Transverse colon (tissue), 4 donors: Measurements from ENCODE around the gene ZNF777. TPM values are rescaled to one million over a fixed set of nuclear protein-coding genes. Genes with fewer than 3 reads are reported as not detected.
"Not testable (repeated sequence)": the region's sequence is repeated elsewhere in the genome, so short reads cannot be mapped to it uniquely, and the experiment has no call there.

Experiments used
- DNase-seq: peaks from one replicate; pipeline ENCODE4 v3.0.0-alpha.2; 2019
- H3K27ac ChIP-seq, 4 donors: fragments of 200-600 bp; sonication (generic); 2 replicates each; pipeline ENCODE4 v1.5.1; 2016 to 2018; ENCODE audit warnings: inconsistent platforms in 4 of 4
- H3K27me3 ChIP-seq: fragments of 200-600 bp; sonication (generic); 2 replicates; pipeline ENCODE4 v1.5.1; 2017; ENCODE audit warnings: inconsistent platforms
- H3K36me3 ChIP-seq, 4 donors: fragments of 200-600 bp; sonication (generic); 2 replicates each; pipeline ENCODE4 v1.5.1; 2017 to 2019; ENCODE audit warnings: inconsistent platforms in 4 of 4
- H3K4me1 ChIP-seq, 4 donors: fragments of 200-600 bp; sonication (generic); 2 replicates each; pipeline ENCODE4 v1.5.1; 2017 to 2020; ENCODE audit warnings: inconsistent platforms in 4 of 4
- H3K4me3 ChIP-seq, 4 donors: fragments of 200-600 bp; sonication (generic); 1 replicate in 1 of 4; 2 replicates in 3 of 4; pipeline versions ENCODE4 v1.5.1 to v1.6.1; 2017 to 2019; ENCODE audit warnings: inconsistent platforms in 4 of 4
- H3K9me3 ChIP-seq, 2 donors: fragments of 200-600 bp; sonication (generic); 2 replicates each; pipeline ENCODE4 v1.5.1; 2017 to 2019; ENCODE audit warnings: inconsistent platforms in 2 of 2
- EP300 ChIP-seq: sonication (generic); formaldehyde crosslinking; IDR thresholded peaks from one replicate; pipeline ENCODE4 v1.6.1; 2017; ENCODE audit warnings: antibody characterized with exemption, low read depth
- POLR2A ChIP-seq: fragments of 450-650 bp; IDR thresholded peaks from one replicate; pipeline ENCODE4 v1.6.1; 2016; ENCODE audit warnings: antibody characterized with exemption, mild to moderate bottlenecking, moderate library complexity
- POLR2AphosphoS5 ChIP-seq, 3 donors: sonication (generic); formaldehyde crosslinking; IDR thresholded peaks; one replicate each; pipeline ENCODE4 v1.6.1; 2016; ENCODE audit warnings: antibody characterized with exemption in 3 of 3
- WGBS, 2 donors: methylation state at CpG; one replicate each; pipeline ENCODE4 v1.1.5; 2018; ENCODE audit warnings: low coverage in 1 of 2; 5-methylcytosine and 5-hydroxymethylcytosine counted together
- in situ Hi-C, 4 donors: fragments of 200-750 bp; cut with MboI; loops; one replicate each; pipeline versions ENCODE4 v1.15.0 to v1.15.1; 2017; ENCODE audit warnings: low sequenced_read_pairs in 3 of 4, low pct_ligation_motif_present in 1 of 4, low pct_unique_long_range_greater_than_20kb in 1 of 4
- intact Hi-C: fragments of 100-400 bp; cut with DNase I; formaldehyde crosslinking; loops from one replicate; pipeline ENCODE4 v1.15.1; 2023; ENCODE audit warnings: low total_unique reads
- total RNA-seq, 4 donors: library from RNA; depleted of rRNA; stranded (reverse); fragments of >200 nt; gene quantifications; one replicate each; pipeline ENCODE4 v1.1.0, GENCODE V29; 2016
- TF ChIP-seq, protein P1 (sequence below), 5 experiments: fragments of 200-600 bp in 3 of 5; fragments of 450-650 bp in 2 of 5; sonication (generic) in 3 of 5; IDR thresholded peaks; 1 replicate in 2 of 5; 2 replicates in 3 of 5; pipeline ENCODE4 v1.5.1; 2016 to 2017; ENCODE audit warnings: antibody characterized with exemption in 5 of 5, inconsistent platforms in 3 of 5, mild to moderate bottlenecking in 2 of 5, moderate library complexity in 1 of 5

ZNF777 gene
- total RNA-seq, 4 donors from 2014 or later, result 7.8 to 58.9 (median 14.2) TPM

DNA sequence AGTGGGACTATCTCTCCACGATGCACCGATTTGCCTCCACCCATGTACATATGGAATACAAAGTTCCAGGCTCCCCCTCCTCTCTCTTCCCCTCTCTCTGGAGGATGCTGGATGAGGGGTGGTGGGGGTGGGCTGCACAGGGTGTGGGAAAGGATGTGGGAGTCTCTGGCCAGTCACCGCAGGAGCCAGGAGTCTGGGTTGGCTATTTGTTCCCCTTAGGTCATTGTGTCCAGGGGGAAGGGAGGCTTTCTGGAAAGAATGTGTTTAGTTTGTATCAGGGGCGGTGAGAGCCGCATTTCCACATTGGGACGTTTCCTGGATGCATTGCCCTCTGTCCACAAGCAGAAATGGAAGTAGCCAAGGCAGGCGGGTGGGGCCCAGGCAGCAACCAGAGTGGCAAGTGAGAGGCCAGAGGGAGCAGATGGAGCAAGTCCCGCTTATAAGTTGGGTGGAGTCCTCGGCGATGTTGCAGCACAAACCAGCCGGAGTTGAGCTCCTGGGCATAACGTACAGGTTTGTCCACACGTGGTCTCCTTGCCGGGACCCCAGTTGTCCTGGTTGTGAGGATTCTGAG is 63.3 kb downstream of the ZNF777 start:
- 46 to 60% methylated on average over 3 to 14 of the region's 14 CpGs for WGBS, 2 donors
- in situ Hi-C loops, result no loop called here
- no peak overlapping the region for H3K4me3 ChIP-seq
- no peaks in the 10 kb centered on the region for H3K9me3 ChIP-seq
- H3K4me1 ChIP-seq, result no peaks in the 10 kb centered on the region
- peaks cover 6% of the 10 kb centered on the region for H3K27me3 ChIP-seq
- H3K36me3 ChIP-seq, result no peaks in the 10 kb centered on the region
- intact Hi-C loops, result no loop called here
- no peak for TF ChIP-seq POLR2A
- TF ChIP-seq EP300, result no peak
- TF ChIP-seq, protein P1, sequence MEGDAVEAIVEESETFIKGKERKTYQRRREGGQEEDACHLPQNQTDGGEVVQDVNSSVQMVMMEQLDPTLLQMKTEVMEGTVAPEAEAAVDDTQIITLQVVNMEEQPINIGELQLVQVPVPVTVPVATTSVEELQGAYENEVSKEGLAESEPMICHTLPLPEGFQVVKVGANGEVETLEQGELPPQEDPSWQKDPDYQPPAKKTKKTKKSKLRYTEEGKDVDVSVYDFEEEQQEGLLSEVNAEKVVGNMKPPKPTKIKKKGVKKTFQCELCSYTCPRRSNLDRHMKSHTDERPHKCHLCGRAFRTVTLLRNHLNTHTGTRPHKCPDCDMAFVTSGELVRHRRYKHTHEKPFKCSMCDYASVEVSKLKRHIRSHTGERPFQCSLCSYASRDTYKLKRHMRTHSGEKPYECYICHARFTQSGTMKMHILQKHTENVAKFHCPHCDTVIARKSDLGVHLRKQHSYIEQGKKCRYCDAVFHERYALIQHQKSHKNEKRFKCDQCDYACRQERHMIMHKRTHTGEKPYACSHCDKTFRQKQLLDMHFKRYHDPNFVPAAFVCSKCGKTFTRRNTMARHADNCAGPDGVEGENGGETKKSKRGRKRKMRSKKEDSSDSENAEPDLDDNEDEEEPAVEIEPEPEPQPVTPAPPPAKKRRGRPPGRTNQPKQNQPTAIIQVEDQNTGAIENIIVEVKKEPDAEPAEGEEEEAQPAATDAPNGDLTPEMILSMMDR (IDR thresholded peaks at IDR 0.05), result no peak
- TF ChIP-seq POLR2AphosphoS5 (IDR thresholded peaks at IDR 0.05), result no peak
- no peak for DNase-seq
- no peak overlapping the region for H3K27ac ChIP-seq

GRCh38 chr7:149388550-149389335 is 72.1 kb downstream of the ZNF777 start:
- H3K36me3 ChIP-seq, H3K9me3 ChIP-seq, H3K4me1 ChIP-seq, H3K27ac ChIP-seq, H3K27me3 ChIP-seq, in situ Hi-C loops, intact Hi-C loops, H3K4me3 ChIP-seq, DNase-seq: not testable (repeated sequence)
- 58 to 69% methylated on average over 5 to 6 of the region's 6 CpGs for WGBS, 2 donors

GRCh38 chr7:149386514-149386913 is 74.3 kb downstream of the ZNF777 start:
- H3K9me3 ChIP-seq, H3K27me3 ChIP-seq, intact Hi-C loops, in situ Hi-C loops, H3K36me3 ChIP-seq, H3K27ac ChIP-seq, DNase-seq, H3K4me3 ChIP-seq, H3K4me1 ChIP-seq: not testable (repeated sequence)
- 63 to 66% methylated on average over 4 of the region's 4 CpGs for WGBS, 2 donors

DNA sequence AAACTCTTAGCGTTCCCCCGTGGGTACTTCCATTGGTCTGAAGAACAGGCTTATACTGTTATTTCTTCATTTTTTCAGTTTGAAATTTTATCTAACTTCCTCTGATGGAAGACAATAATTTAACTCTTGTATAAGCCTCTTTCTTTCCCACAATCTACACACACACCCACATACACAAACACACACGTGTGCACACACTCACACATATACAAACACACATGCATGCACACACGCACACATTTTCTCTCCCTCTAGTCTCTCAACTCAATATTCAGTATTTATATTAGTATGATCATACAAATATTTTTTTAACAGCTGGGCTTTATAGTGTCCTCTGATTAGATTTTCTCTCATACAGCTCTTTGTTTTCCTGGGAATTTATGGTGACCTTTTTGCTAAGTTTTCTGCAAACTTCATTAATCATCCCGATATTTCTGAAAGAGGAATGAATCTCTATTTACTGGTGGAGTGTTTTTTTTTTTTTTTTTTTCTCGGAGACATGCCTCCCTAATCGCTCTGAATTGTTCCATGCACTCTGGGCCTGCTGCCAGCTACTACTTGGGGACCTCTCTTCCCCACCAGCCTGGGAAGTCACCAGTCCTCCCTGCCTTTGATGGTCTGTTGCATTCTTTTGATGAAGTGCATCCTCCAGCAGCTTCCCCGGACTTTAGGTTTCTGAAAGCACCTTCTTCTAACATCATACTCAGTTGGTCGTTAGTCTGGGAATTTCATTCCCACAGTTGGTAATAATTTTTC is 75.5 kb downstream of the ZNF777 start:
- TF ChIP-seq EP300 (no peak), POLR2AphosphoS5 (IDR thresholded peaks at IDR 0.05) (no peak), POLR2A (no peak)
- TF ChIP-seq, protein P1 (IDR thresholded peaks at IDR 0.05), result no peak
- in situ Hi-C loops, result no loop called here
- Histone ChIP-seq H3K36me3 (no peaks in the 10 kb centered on the region), H3K27me3 (no peaks in the 10 kb centered on the region), H3K4me3 (no peak overlapping the region), H3K4me1 (no peaks in the 10 kb centered on the region), H3K27ac (no peak overlapping the region), H3K9me3 (peaks cover 0 to 5% of the 10 kb centered on the region in 2 donors)
- 63 to 72% methylated on average over 9 of the region's 9 CpGs for WGBS, 2 donors
- DNase-seq, result no peak
- intact Hi-C loops, result no loop called here

Other genes with a start within 250 kb of the ZNF777 start
- 10 to 100 TPM in 1 of 4 donors, 1 to 10 TPM in 3; 2.4 to 22.1 (median 9.5) TPM for gene ZNF212, start 221.4 kb downstream of the ZNF777 start, total RNA-seq
- 10 to 100 TPM in 3 of 4 donors, 1 to 10 TPM in 1; 9.0 to 28.7 (median 17.9) TPM for gene ZNF783, start 198.9 kb downstream of the ZNF777 start, total RNA-seq
- gene ZNF746, start 36.7 kb upstream of the ZNF777 start, total RNA-seq, result 10 to 100 TPM; 15.8 to 50.4 (median 33.1) TPM